NB4 (cell line): ENCODE results near the gene ZYX.

Experiments
- DNase-seq: peaks from one replicate; pipeline ENCODE4 v3.0.0; 2010; ENCODE audit warnings: low read depth
- H3K4me3 ChIP-seq: one replicate; pipeline ENCODE4 v1.5.1; 2011; ENCODE audit warnings: mild to moderate bottlenecking, low read depth, low read length, moderate library complexity
- MAX ChIP-seq: IDR thresholded peaks from 2 replicates; pipeline ENCODE4 v1.6.1; 2011; ENCODE audit warnings: low read depth, low read length
- MYC ChIP-seq: IDR thresholded peaks from 2 replicates; pipeline ENCODE4 v1.6.1; 2011; ENCODE audit warnings: low read depth, low read length
- POLR2A ChIP-seq: IDR thresholded peaks from 2 replicates; pipeline ENCODE4 v1.6.1; 2011; ENCODE audit warnings: mild to moderate bottlenecking; ENCODE audit not compliant: insufficient read length; ENCODE audit errors: extremely low read depth
- TF ChIP-seq, protein P1 (sequence below): IDR thresholded peaks from one replicate; pipeline ENCODE4 v1.5.1; 2012; ENCODE audit warnings: low read depth, low read length

Gene ZYX

GRCh38 chr7:143426479-143427142 lies 45.5 kb downstream of the ZYX start:
- DNase-seq = no peak
- TF ChIP-seq MAX = no peak

GRCh38 chr7:143429770-143430698 lies 48.9 kb downstream of the ZYX start:
- H3K4me3 ChIP-seq = no peak overlapping the region
- TF ChIP-seq MAX = no peak
- DNase-seq = peak; percentile 79

More at GRCh38 chr7:143426479-143427142, 45.5 kb downstream of the ZYX start:
- H3K4me3 ChIP-seq = no peak overlapping the region

DNA sequence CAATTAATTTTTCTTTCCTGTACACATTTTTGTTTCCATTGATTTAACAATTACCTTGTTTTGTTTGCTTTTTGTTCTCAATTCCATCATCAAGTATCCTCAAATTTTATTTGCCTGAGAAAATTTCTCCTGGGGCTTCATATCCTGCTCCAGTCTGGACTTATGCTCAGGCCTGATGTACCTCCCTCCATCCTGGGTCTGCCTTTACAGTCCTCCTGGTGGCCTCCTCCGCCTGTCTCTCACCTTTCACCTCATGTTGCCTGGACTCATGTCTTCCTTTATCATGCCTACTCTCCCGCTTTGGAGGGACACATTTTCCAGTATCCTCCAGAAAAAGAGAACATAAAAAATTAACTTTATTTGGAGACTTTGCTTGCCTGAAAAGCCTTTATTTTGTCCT lies 50.0 kb downstream of the ZYX start:
- TF ChIP-seq MAX (no peak), POLR2A (no peak), MYC (no peak)
- TF ChIP-seq, protein P1, sequence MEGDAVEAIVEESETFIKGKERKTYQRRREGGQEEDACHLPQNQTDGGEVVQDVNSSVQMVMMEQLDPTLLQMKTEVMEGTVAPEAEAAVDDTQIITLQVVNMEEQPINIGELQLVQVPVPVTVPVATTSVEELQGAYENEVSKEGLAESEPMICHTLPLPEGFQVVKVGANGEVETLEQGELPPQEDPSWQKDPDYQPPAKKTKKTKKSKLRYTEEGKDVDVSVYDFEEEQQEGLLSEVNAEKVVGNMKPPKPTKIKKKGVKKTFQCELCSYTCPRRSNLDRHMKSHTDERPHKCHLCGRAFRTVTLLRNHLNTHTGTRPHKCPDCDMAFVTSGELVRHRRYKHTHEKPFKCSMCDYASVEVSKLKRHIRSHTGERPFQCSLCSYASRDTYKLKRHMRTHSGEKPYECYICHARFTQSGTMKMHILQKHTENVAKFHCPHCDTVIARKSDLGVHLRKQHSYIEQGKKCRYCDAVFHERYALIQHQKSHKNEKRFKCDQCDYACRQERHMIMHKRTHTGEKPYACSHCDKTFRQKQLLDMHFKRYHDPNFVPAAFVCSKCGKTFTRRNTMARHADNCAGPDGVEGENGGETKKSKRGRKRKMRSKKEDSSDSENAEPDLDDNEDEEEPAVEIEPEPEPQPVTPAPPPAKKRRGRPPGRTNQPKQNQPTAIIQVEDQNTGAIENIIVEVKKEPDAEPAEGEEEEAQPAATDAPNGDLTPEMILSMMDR = no peak
- H3K4me3 ChIP-seq = no peak overlapping the region
- no peak for DNase-seq

DNA sequence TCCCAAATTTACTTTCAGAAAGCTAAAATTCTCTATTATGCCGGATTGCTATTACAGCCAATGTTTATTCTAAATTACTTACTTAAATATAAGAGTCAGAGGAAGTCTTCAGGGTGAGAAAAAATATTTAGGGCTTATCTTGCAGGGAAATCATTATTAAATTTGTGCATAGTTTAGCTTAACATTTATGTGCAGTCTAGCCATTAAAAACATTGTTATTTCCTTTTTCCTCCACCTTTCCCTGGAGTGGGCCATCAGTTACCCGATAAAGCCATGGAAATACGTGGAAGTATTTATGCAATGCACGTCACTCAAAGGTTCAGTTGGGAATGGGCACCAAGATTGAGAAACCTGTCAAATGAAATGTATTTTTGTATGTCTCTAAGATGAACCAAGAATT lies 52.6 kb downstream of the ZYX start:
- TF ChIP-seq, protein P1 = no peak
- TF ChIP-seq MYC = no peak
- no peak for TF ChIP-seq MAX
- TF ChIP-seq POLR2A = no peak
- H3K4me3 ChIP-seq = no peak overlapping the region

DNA sequence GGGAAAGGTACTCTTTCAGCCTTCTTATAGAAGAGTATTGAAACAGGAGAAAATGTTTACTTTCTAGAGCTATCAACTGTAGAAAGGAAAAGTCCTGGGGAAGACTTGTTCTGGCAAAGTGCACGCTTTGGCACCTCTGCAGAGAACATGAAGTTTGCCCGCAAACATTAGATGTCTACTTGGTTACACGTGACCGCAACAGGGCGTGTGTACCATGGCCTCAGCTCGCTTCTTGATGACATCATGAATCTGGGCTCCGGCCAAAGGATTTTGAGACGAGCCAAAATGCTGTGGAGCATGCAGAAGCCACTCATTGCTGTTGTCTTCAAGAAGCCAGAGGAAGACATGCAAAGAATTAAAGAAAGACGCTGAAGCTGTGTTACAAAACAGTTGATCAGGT lies 53.5 kb downstream of the ZYX start:
- H3K4me3 ChIP-seq = no peak overlapping the region
- DNase-seq = no peak
- TF ChIP-seq MAX = no peak
- no peak for TF ChIP-seq MYC
- TF ChIP-seq, protein P1 = no peak
- TF ChIP-seq POLR2A = no peak

More for the DNA sequence above, 52.6 kb downstream of the ZYX start:
- DNase-seq = no peak

DNA sequence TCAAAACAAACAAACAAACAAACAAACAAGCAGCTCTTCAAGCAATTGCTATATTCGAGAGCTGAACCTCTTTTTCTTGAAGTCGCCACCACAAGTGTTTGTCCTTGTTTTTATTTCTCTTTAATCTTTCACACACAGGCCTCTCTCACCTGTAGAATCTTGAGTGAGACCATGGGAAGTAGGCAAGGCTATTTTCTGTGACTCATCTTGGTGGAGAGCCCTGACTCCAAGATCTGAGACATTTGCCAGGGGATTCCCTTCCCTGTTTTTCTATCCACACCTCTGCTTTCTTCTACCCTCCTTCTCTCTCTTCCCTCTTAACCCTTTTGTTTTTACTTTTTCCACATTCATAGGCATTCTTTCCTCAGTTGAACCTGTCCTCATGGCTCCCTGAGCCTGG lies 54.1 kb downstream of the ZYX start:
- no peak for DNase-seq
- H3K4me3 ChIP-seq = no peak overlapping the region
- TF ChIP-seq POLR2A = no peak
- no peak for TF ChIP-seq MYC
- TF ChIP-seq, protein P1 = no peak
- no peak for TF ChIP-seq MAX
